GM12878 (cell line): ENCODE results near the gene SCARB1. TPM values are rescaled to one million over a fixed set of nuclear protein-coding genes. Genes with fewer than 3 reads are reported as not detected.

Source experiments
- BHLHE40 ChIP-seq, 2 experiments: fragments of 450-650 bp in 1 of 2; IDR thresholded peaks; 2 replicates each; pipeline ENCODE4 v1.6.1; 2011 to 2017; ENCODE audit warnings: low read depth in 2 of 2, borderline replicate concordance in 1 of 2, improper control_type of control experiment in 1 of 2, low read length in 1 of 2, mild to moderate bottlenecking in 1 of 2
- EZH2 ChIP-seq: IDR thresholded peaks from 2 replicates; pipeline ENCODE4 v1.6.1; 2012; ENCODE audit warnings: low read depth, mild to moderate bottlenecking, control low read depth, inconsistent platforms, low read length, borderline replicate concordance; ENCODE audit not compliant: control insufficient read depth
- KAT2A ChIP-seq: conservative IDR thresholded peaks from 2 replicates; pipeline ENCODE4 v1.6.1; 2011; ENCODE audit warnings: low read depth, low read length; ENCODE audit not compliant: control insufficient read depth
- NBN ChIP-seq: fragments of 450-650 bp; IDR thresholded peaks from 2 replicates; pipeline ENCODE4 v1.6.1; 2016
- NR2F1 ChIP-seq: fragments of 450-650 bp; conservative IDR thresholded peaks from 2 replicates; pipeline ENCODE4 v1.6.1; 2017; ENCODE audit warnings: mild to moderate bottlenecking
- USF2 ChIP-seq: IDR thresholded peaks from 2 replicates; pipeline ENCODE4 v1.6.1; 2011; ENCODE audit warnings: low read depth, low read length, improper control_type of control experiment, borderline replicate concordance
- polyA plus RNA-seq, 11 experiments: library from polyadenylated mRNA; depleted of rRNA in 4 of 11; unstranded in 6 of 11; stranded (reverse) in 5 of 11; fragments of >200 nt; fragmentation: Nextera tagmentation in 4 of 11; fragmentation: Illumina TruSeq in 1 of 11; extraction: Ambion mirVana in 4 of 11; extraction: Trizol in 1 of 11; gene quantifications; 1 replicate in 1 of 11; 2 replicates in 10 of 11; pipeline versions ENCODE4 v1.2.1 to v1.2.3, GENCODE V29; 2011 to 2016; ENCODE audit warnings: inconsistent platforms in 2 of 11, missing spikeins in 2 of 11, low read depth in 1 of 11
- total RNA-seq, 4 experiments: library from RNA; depleted of rRNA in 3 of 4; stranded (reverse); fragments of >200 nt in 3 of 4; fragmentation: Illumina TruSeq in 1 of 4; extraction: Trizol in 1 of 4; gene quantifications; 2 replicates each; pipeline versions ENCODE4 v1.2.1 to v1.2.3, GENCODE V29; 2013 to 2021
- TF ChIP-seq, protein P1 (sequence below): fragments of 150-350 bp; IDR thresholded peaks from 2 replicates; pipeline ENCODE4 v1.6.1; 2016; ENCODE audit warnings: low read depth, low read length
- TF ChIP-seq, protein P2 (sequence below): fragments of 450-650 bp; IDR thresholded peaks from 2 replicates; pipeline ENCODE4 v1.6.1; 2017; ENCODE audit warnings: antibody characterized with exemption, mild to moderate bottlenecking, moderate library complexity
- TF ChIP-seq, protein P3 (sequence below): IDR thresholded peaks from 2 replicates; pipeline ENCODE4 v1.6.1; 2011; ENCODE audit warnings: borderline replicate concordance, low read depth, mild to moderate bottlenecking, moderate library complexity, low read length; ENCODE audit not compliant: insufficient read depth, poor library complexity, severe bottlenecking

The SCARB1 gene
- total and polyA plus RNA-seq, 10 of the 15 experiments (the other 5 are each of a cell fraction or from before 2014, with no cell fraction given), result 0.34 to 104 (median 63.1) TPM

DNA sequence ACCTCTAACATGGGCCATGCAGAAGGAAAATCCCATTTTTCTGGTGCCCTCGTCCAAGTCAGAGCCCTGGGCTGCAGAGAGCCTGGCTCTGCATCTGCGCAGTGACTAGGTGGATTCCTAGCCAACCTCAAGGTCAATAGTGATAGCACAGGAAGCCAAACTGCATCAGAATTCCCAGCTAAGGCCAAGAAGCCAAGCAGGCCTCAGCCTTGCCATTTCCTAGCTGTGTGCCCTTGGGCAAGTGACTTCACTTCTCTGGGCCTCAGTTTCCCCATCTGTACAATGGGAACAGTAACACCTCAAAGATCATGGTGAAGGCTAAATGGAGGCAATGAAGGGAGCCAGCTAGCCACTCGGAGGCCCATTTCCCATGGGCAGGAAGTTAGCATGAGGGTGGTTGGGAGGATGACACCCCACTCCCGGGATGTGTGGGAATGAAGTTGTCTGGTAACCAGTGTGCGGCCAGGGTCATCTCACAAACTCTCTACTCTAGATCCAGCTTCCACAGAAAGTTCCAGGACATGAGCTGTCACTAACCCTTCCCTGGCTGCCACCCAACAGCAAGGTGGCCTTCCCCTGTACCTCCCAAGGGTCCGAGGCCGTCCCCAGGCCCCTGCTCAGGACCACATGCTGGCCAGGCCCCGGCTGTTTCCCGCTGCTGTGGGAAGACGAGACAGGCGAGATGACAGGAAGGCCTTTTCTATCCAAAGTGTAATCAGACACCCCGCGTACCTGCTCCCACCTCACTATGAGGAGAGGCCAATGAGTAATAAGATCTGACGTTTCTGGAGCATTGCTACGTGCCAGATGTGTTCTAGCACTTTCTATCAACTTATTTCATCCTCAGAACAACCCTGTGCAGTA is 125.7 kb downstream of the SCARB1 start (continued):
- TF ChIP-seq, protein P1, sequence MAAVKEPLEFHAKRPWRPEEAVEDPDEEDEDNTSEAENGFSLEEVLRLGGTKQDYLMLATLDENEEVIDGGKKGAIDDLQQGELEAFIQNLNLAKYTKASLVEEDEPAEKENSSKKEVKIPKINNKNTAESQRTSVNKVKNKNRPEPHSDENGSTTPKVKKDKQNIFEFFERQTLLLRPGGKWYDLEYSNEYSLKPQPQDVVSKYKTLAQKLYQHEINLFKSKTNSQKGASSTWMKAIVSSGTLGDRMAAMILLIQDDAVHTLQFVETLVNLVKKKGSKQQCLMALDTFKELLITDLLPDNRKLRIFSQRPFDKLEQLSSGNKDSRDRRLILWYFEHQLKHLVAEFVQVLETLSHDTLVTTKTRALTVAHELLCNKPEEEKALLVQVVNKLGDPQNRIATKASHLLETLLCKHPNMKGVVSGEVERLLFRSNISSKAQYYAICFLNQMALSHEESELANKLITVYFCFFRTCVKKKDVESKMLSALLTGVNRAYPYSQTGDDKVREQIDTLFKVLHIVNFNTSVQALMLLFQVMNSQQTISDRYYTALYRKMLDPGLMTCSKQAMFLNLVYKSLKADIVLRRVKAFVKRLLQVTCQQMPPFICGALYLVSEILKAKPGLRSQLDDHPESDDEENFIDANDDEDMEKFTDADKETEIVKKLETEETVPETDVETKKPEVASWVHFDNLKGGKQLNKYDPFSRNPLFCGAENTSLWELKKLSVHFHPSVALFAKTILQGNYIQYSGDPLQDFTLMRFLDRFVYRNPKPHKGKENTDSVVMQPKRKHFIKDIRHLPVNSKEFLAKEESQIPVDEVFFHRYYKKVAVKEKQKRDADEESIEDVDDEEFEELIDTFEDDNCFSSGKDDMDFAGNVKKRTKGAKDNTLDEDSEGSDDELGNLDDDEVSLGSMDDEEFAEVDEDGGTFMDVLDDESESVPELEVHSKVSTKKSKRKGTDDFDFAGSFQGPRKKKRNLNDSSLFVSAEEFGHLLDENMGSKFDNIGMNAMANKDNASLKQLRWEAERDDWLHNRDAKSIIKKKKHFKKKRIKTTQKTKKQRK, result no peak
- TF ChIP-seq, protein P2, sequence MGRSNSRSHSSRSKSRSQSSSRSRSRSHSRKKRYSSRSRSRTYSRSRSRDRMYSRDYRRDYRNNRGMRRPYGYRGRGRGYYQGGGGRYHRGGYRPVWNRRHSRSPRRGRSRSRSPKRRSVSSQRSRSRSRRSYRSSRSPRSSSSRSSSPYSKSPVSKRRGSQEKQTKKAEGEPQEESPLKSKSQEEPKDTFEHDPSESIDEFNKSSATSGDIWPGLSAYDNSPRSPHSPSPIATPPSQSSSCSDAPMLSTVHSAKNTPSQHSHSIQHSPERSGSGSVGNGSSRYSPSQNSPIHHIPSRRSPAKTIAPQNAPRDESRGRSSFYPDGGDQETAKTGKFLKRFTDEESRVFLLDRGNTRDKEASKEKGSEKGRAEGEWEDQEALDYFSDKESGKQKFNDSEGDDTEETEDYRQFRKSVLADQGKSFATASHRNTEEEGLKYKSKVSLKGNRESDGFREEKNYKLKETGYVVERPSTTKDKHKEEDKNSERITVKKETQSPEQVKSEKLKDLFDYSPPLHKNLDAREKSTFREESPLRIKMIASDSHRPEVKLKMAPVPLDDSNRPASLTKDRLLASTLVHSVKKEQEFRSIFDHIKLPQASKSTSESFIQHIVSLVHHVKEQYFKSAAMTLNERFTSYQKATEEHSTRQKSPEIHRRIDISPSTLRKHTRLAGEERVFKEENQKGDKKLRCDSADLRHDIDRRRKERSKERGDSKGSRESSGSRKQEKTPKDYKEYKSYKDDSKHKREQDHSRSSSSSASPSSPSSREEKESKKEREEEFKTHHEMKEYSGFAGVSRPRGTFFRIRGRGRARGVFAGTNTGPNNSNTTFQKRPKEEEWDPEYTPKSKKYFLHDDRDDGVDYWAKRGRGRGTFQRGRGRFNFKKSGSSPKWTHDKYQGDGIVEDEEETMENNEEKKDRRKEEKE, result no peak
- TF ChIP-seq EZH2, result no peak
- TF ChIP-seq KAT2A, result no peak
- TF ChIP-seq NR2F1, result no peak
- no peak for TF ChIP-seq BHLHE40 (IDR thresholded peaks at IDR 0.05; ENCODE audit: borderline replicate concordance in 1 of 2, low read depth in 2 of 2, low read length in 1 of 2)
- TF ChIP-seq, protein P3, sequence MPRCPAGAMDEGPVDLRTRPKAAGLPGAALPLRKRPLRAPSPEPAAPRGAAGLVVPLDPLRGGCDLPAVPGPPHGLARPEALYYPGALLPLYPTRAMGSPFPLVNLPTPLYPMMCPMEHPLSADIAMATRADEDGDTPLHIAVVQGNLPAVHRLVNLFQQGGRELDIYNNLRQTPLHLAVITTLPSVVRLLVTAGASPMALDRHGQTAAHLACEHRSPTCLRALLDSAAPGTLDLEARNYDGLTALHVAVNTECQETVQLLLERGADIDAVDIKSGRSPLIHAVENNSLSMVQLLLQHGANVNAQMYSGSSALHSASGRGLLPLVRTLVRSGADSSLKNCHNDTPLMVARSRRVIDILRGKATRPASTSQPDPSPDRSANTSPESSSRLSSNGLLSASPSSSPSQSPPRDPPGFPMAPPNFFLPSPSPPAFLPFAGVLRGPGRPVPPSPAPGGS, result no peak
- TF ChIP-seq USF2, result no peak
- TF ChIP-seq NBN, result no peak
- TF ChIP-seq, all 136 proteins: peak for 0
